Measurements from ENCODE around the gene PVRIG. TPM values are rescaled to one million over a fixed set of nuclear protein-coding genes. Genes with fewer than 3 reads are reported as not detected.

PVRIG gene
- total and polyA plus RNA-seq, 9 of the 15 experiments (the other 6 are each of a cell fraction or from before 2014, with no cell fraction given) = 0.16 to 0.64 TPM; not detected in 7

- TF ChIP-seq ATF2 (CRISPR knock-in tag; IDR thresholded peaks at IDR 0.05) (no peak), NRF1 (conservative IDR thresholded peaks at IDR 0.05 in 1 of 2, IDR thresholded peaks at IDR 0.05 in 1 of 2) (no peak), LCOR (CRISPR knock-in tag; IDR thresholded peaks at IDR 0.05) (no peak), RBM34 (IDR thresholded peaks at IDR 0.05; ENCODE audit: borderline replicate concordance, insufficient read depth, low read length) (no peak), SMAD3 (CRISPR knock-in tag; conservative IDR thresholded peaks at IDR 0.05) (no peak), POLR2AphosphoS5 (IDR thresholded peaks at IDR 0.05; ENCODE audit: control insufficient read depth, insufficient read depth, low read depth, low read length) (no peak), TARDBP (IDR thresholded peaks at IDR 0.05) (no peak), FOXJ2 (tag; IDR thresholded peaks at IDR 0.05) (no peak), CBX1 (IDR thresholded peaks at IDR 0.05; ENCODE audit: low read depth) (0 out of 2 replicates have a peak, but pooled peaks have one; percentile 76), RNF2 (IDR thresholded peaks at IDR 0.05) (no peak), FOXK2 (conservative IDR thresholded peaks at IDR 0.05 in 1 of 2, IDR thresholded peaks at IDR 0.05 in 1 of 2; ENCODE audit: low read depth in 2 of 2) (no peak), TAF9B (IDR thresholded peaks at IDR 0.05; ENCODE audit: partially characterized antibody) (no peak), PTRF (tag; IDR thresholded peaks at IDR 0.05) (no peak), MBD2 (IDR thresholded peaks at IDR 0.05; ENCODE audit: borderline replicate concordance, low read depth) (no peak), CBFA2T3 (IDR thresholded peaks at IDR 0.05) (no peak), FOXM1 (IDR thresholded peaks at IDR 0.05; ENCODE audit: low read depth) (no peak), FOXM1 (CRISPR knock-in tag; IDR thresholded peaks at IDR 0.05; ENCODE audit: low read depth) (no peak), SMARCA5 (IDR thresholded peaks at IDR 0.05) (0 out of 2 replicates have a peak, but pooled peaks have one; percentile 44), CHD1 (IDR thresholded peaks at IDR 0.05; ENCODE audit: low read length) (no peak), HOXB6 (CRISPR knock-in tag; IDR thresholded peaks at IDR 0.05; ENCODE audit: borderline replicate concordance) (no peak), MLX (CRISPR knock-in tag; conservative IDR thresholded peaks at IDR 0.05) (no peak), C11orf30 (IDR thresholded peaks at IDR 0.05; ENCODE audit: low read depth) (peak; percentile 85), SMARCE1 (IDR thresholded peaks at IDR 0.05) (peak; percentile 58; the same call in 1 of the 2 replicates), SP1 (CRISPR knock-in tag; IDR thresholded peaks at IDR 0.05) (no peak), MAFG (tag; conservative IDR thresholded peaks at IDR 0.05) (peak; percentile 58), DIDO1 (tag; IDR thresholded peaks at IDR 0.05; ENCODE audit: low read depth) (no peak), CREM (IDR thresholded peaks at IDR 0.05; ENCODE audit: low read depth) (no peak), ZNF146 (CRISPR knock-in tag; IDR thresholded peaks at IDR 0.05; ENCODE audit: unreplicated experiment) (no peak), NEUROD1 (IDR thresholded peaks at IDR 0.05; ENCODE audit: borderline replicate concordance, low read depth, low read length, partially characterized antibody) (no peak), FOXP1 (CRISPR knock-in tag; IDR thresholded peaks at IDR 0.05) (no peak), PRPF4 (IDR thresholded peaks at IDR 0.05; ENCODE audit: insufficient read depth, low read depth, low read length, poor library complexity, severe bottlenecking) (no peak), ZEB2 (IDR thresholded peaks at IDR 0.05) (peak; percentile 83), BCOR (IDR thresholded peaks at IDR 0.05) (peak; percentile 92)
These were observed 27.5 kb downstream of the PVRIG start (continued) for GRCh38 chr7:100247152-100247757.

All from K562 (cell line).